ENCODE data around the gene TGFBR2. TPM values are rescaled to one million over a fixed set of nuclear protein-coding genes. Genes with fewer than 3 reads are reported as not detected.

TGFBR2 gene
- total RNA-seq, 1 donor from 2014 or later = 68.7 TPM

- Mint-ChIP-seq H3K4me1 (ENCODE audit: unreplicated experiment) (peaks cover 18% of the 10 kb centered on the region), H3K36me3 (ENCODE audit: low read depth, unreplicated experiment) (no peaks in the 10 kb centered on the region), H3K27me3 (ENCODE audit: unreplicated experiment) (peaks cover 2% of the 10 kb centered on the region), H3K4me3 (ENCODE audit: unreplicated experiment) (no peak overlapping the region), H3K27ac (ENCODE audit: unreplicated experiment) (no peak overlapping the region), H3K9me3 (ENCODE audit: unreplicated experiment) (no peaks in the 10 kb centered on the region)
- no peak for DNase-seq (ENCODE audit: low spot score)
- no peak for TF ChIP-seq CTCF (IDR thresholded peaks at IDR 0.05; ENCODE audit: unreplicated experiment)
Observed at GRCh38 chr3:30741889-30742288, 135.5 kb downstream of the TGFBR2 start.

- no peaks in the 10 kb centered on the region for H3K36me3 Mint-ChIP-seq (ENCODE audit: low read depth, unreplicated experiment)
- no peak for TF ChIP-seq CTCF (IDR thresholded peaks at IDR 0.05; ENCODE audit: unreplicated experiment)
- no peaks in the 10 kb centered on the region for H3K9me3 Mint-ChIP-seq (ENCODE audit: unreplicated experiment)
- peaks cover 22% of the 10 kb centered on the region for H3K4me1 Mint-ChIP-seq (ENCODE audit: unreplicated experiment)
- H3K27ac Mint-ChIP-seq (ENCODE audit: unreplicated experiment) = no peak overlapping the region
- DNase-seq (ENCODE audit: low spot score) = no peak
- peaks cover 2% of the 10 kb centered on the region for H3K27me3 Mint-ChIP-seq (ENCODE audit: unreplicated experiment)
- H3K4me3 Mint-ChIP-seq (ENCODE audit: unreplicated experiment) = no peak overlapping the region
Observed at GRCh38 chr3:30742796-30743619, 136.6 kb downstream of the TGFBR2 start.
